Measurements from ENCODE around the gene RAPGEF4. TPM values are rescaled to one million over a fixed set of nuclear protein-coding genes. Genes with fewer than 3 reads are reported as not detected.
A peak's percentile ranks its signal among the peaks of the same experiment; 100 is the strongest.

Gene RAPGEF4
- total RNA-seq, 4 donors from 2014 or later: 2.5 to 7.9 (median 4.6) TPM

GRCh38 chr2:172849519-172850217 lies 114.0 kb downstream of the RAPGEF4 start:
- no peak overlapping the region for H3K27ac ChIP-seq
- no peak for TF ChIP-seq POLR2AphosphoS5 (IDR thresholded peaks at IDR 0.05)
- TF ChIP-seq EP300 (IDR thresholded peaks at IDR 0.05): no peak
- TF ChIP-seq CTCF (IDR thresholded peaks at IDR 0.05): no peak
- no peak for TF ChIP-seq POLR2A (IDR thresholded peaks at IDR 0.05)
- no peak for ATAC-seq

DNA sequence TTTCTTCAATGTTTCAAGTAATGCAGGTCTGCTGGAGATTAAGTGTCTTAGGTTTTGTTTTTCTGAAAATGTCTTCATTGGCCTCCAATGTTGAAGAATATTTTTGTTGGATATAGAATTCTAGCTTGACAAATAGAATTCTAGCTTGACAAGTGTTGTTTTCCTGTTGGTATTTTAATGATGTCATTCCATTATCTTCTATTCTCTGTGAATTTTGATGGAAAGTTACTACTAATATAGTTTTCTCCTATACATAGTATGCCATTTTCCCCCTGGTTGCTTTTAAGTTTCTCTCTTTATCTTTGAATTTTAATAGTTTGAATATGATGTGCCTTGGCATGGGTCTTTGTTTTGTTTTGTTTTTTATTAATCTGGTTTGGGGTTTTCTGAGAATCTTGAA lies 119.9 kb downstream of the RAPGEF4 start:
- no peak for TF ChIP-seq CTCF (IDR thresholded peaks at IDR 0.05)
- no peak for TF ChIP-seq EP300 (IDR thresholded peaks at IDR 0.05)
- no peak for TF ChIP-seq POLR2A (IDR thresholded peaks at IDR 0.05)
- TF ChIP-seq POLR2AphosphoS5 (IDR thresholded peaks at IDR 0.05): no peak
- Histone ChIP-seq H3K27ac (no peak overlapping the region), H3K36me3 (no peaks in the 10 kb centered on the region), H3K27me3 (no peaks in the 10 kb centered on the region), H3K9me3 (peaks cover 0 to 5% (median 0%) of the 10 kb centered on the region in 3 donors), H3K4me1 (no peaks in the 10 kb centered on the region), H3K4me3 (no peak overlapping the region)
- ATAC-seq: no peak

More at GRCh38 chr2:172849519-172850217, 114.0 kb downstream of the RAPGEF4 start:
- Histone ChIP-seq H3K4me3 (no peak overlapping the region), H3K4me1 (no peaks in the 10 kb centered on the region), H3K27me3 (no peaks in the 10 kb centered on the region), H3K36me3 (no peaks in the 10 kb centered on the region), H3K9me3 (peaks cover 0 to 4% (median 0%) of the 10 kb centered on the region in 3 donors)
- 62 to 69% methylated on average over 3 to 4 of the region's 4 CpGs for WGBS, 2 donors (ENCODE audit: low coverage in 1 of 2)

DNA sequence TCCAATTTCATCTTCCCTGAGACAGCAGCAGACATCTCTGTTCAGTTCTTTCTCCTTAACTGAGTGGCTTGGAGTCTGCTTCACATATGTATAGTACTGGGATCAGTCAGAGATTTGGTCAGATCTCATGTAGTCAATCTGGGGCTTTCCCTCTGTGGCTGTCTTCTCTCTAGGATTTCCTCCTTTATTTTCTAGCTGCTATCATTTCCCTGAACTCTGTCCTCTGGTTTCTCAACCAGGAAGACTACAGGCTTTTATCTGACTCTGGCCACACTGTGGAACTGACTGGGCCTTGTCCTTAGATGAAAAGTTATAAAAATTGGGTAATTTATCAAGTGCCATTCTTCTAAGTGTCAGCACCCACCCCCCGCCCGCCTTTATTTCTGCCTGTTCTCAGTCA lies 121.0 kb downstream of the RAPGEF4 start:
- no peaks in the 10 kb centered on the region for H3K36me3 ChIP-seq
- no peak overlapping the region for H3K27ac ChIP-seq
- TF ChIP-seq POLR2AphosphoS5 (IDR thresholded peaks at IDR 0.05): no peak
- TF ChIP-seq CTCF (IDR thresholded peaks at IDR 0.05): no peak
- no peak for TF ChIP-seq POLR2A (IDR thresholded peaks at IDR 0.05)
- TF ChIP-seq EP300 (IDR thresholded peaks at IDR 0.05): no peak
- no peaks in the 10 kb centered on the region for H3K27me3 ChIP-seq
- no peak for ATAC-seq
- no peak overlapping the region for H3K4me3 ChIP-seq
- 90 to 100% methylated on average over 1 to 2 of the region's 2 CpGs for WGBS, 2 donors (ENCODE audit: low coverage in 1 of 2)
- peaks cover 0 to 3% (median 0%) of the 10 kb centered on the region in 3 donors for H3K4me1 ChIP-seq
- H3K9me3 ChIP-seq: peaks cover 0 to 5% (median 0%) of the 10 kb centered on the region in 3 donors

GRCh38 chr2:172858473-172858745 lies 122.8 kb downstream of the RAPGEF4 start:
- peaks cover 0 to 5% (median 0%) of the 10 kb centered on the region in 3 donors for H3K9me3 ChIP-seq
- TF ChIP-seq POLR2AphosphoS5 (IDR thresholded peaks at IDR 0.05) (no peak), EP300 (IDR thresholded peaks at IDR 0.05) (no peak), CTCF (IDR thresholded peaks at IDR 0.05) (no peak), POLR2A (IDR thresholded peaks at IDR 0.05) (no peak)
- H3K4me3 ChIP-seq: no peak overlapping the region
- no peak for ATAC-seq
- H3K4me1 ChIP-seq: peaks cover 0 to 7% (median 0%) of the 10 kb centered on the region in 3 donors
- no peak overlapping the region for H3K27ac ChIP-seq
- no peaks in the 10 kb centered on the region for H3K27me3 ChIP-seq
- no peaks in the 10 kb centered on the region for H3K36me3 ChIP-seq
- WGBS, 2 donors (ENCODE audit: low coverage in 1 of 2): 64 to 100% methylated on average over 1 of the region's 1 CpG

- Histone ChIP-seq H3K36me3 (no peaks in the 10 kb centered on the region), H3K9me3 (no peaks in the 10 kb centered on the region), H3K27me3 (no peaks in the 10 kb centered on the region), H3K27ac (peak overlapping the region in 1 of 4 donors; percentile 11), H3K4me3 (no peak overlapping the region), H3K4me1 (peaks cover 0 to 7% (median 0%) of the 10 kb centered on the region in 3 donors)
- WGBS, 2 donors (ENCODE audit: low coverage in 1 of 2): 16 to 29% methylated on average over 9 of the region's 9 CpGs
- no peak for ATAC-seq
- TF ChIP-seq EP300 (IDR thresholded peaks at IDR 0.05) (no peak), POLR2A (IDR thresholded peaks at IDR 0.05) (no peak), CTCF (IDR thresholded peaks at IDR 0.05) (no peak), POLR2AphosphoS5 (IDR thresholded peaks at IDR 0.05) (no peak)
Measured at GRCh38 chr2:172859581-172860335, 124.1 kb downstream of the RAPGEF4 start.

All from gastroesophageal sphincter (tissue), 4 donors.